ENCODE measurements around the gene PNMT.
A peak's percentile ranks its signal among the peaks of the same experiment; 100 is the strongest.

The PNMT gene, protein sequence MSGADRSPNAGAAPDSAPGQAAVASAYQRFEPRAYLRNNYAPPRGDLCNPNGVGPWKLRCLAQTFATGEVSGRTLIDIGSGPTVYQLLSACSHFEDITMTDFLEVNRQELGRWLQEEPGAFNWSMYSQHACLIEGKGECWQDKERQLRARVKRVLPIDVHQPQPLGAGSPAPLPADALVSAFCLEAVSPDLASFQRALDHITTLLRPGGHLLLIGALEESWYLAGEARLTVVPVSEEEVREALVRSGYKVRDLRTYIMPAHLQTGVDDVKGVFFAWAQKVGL

GRCh38 chr17:39667945-39668924 is at the start of gene PNMT:
Gene PNMT (plus strand): TSS chr17:39668453. CDS start chr17:39668476, 23 bp downstream.
- H3K27me3 Mint-ChIP-seq: peaks cover 12% of the 10 kb centered on the region
- peaks cover 11% of the 10 kb centered on the region for H3K4me1 Mint-ChIP-seq (ENCODE audit: low read depth)
- no peaks in the 10 kb centered on the region for H3K9me3 Mint-ChIP-seq
- H3K36me3 Mint-ChIP-seq (ENCODE audit: low read depth): no peaks in the 10 kb centered on the region
- H3K27ac Mint-ChIP-seq: no peak within 1 kb of the TSS
- H3K4me3 Mint-ChIP-seq: peak within 1 kb of the TSS; percentile 69

GRCh38 chr17:39618956-39619785 is 49.1 kb upstream of the PNMT start:
- no peaks in the 10 kb centered on the region for H3K9me3 Mint-ChIP-seq
- H3K27ac Mint-ChIP-seq: no peak overlapping the region
- H3K27me3 Mint-ChIP-seq: peaks cover 13% of the 10 kb centered on the region
- H3K4me3 Mint-ChIP-seq: no peak overlapping the region
- no peaks in the 10 kb centered on the region for H3K36me3 Mint-ChIP-seq (ENCODE audit: low read depth)
- H3K4me1 Mint-ChIP-seq (ENCODE audit: low read depth): peaks cover 23% of the 10 kb centered on the region

- Mint-ChIP-seq H3K27me3 (peaks cover 13% of the 10 kb centered on the region), H3K36me3 (ENCODE audit: low read depth) (no peaks in the 10 kb centered on the region), H3K9me3 (no peaks in the 10 kb centered on the region), H3K4me1 (ENCODE audit: low read depth) (peaks cover 23% of the 10 kb centered on the region), H3K4me3 (no peak overlapping the region), H3K27ac (no peak overlapping the region)
Measured at GRCh38 chr17:39619786-39620101, 48.5 kb upstream of the PNMT start.

DNA sequence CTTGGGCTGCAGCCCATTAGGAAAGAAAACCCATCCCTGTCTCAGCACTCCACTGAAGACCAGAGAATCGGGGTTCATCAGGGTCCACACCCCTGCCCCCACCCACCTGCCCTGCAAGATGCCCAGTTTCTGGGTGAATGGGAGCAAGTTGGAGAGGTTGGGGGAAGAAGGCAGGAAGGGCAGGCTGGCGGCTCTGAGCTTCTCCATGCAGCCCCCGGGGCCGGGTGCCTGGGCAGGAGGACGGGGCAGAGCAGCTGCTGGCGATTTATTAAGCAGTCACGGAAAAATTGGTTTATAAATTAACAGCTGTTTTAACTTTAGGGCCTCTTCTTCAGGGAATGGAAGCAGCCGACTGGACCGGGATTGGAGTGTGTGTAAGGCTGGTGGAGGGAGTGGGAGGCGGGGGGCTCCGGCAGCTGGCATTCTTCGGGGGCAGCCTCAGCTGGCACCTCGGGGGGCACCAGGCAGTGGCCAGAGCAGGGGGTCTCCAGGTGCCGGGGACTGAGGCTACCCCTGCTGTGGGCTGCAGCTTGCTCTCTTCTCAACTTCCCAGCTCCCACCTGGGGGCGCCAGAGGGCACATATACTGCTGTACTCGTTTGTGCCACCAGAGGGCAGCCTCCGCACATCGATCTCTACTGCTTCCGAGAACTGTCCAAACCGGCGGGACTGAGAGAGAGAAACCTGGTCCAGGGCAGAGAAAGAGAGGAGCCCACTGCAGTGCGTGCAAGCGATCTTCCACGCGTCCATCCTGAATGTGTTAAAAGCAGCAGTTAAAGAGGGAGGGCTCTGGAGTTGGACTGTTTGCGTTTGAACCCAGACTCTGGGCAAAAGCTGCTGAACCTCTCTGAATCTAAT is 46.5 kb upstream of the PNMT start:
- H3K27ac Mint-ChIP-seq: peak overlapping the region; percentile 93
- H3K27me3 Mint-ChIP-seq: peaks cover 22% of the 10 kb centered on the region
- peak overlapping the region; percentile 77 for H3K4me3 Mint-ChIP-seq
- no peaks in the 10 kb centered on the region for H3K36me3 Mint-ChIP-seq (ENCODE audit: low read depth)
- H3K4me1 Mint-ChIP-seq (ENCODE audit: low read depth): peaks cover 29% of the 10 kb centered on the region
- H3K9me3 Mint-ChIP-seq: no peaks in the 10 kb centered on the region

GRCh38 chr17:39622380-39623006 is 45.8 kb upstream of the PNMT start:
- H3K27ac Mint-ChIP-seq: peak overlapping the region; percentile 93
- peaks cover 24% of the 10 kb centered on the region for H3K27me3 Mint-ChIP-seq
- peak overlapping the region; percentile 77 for H3K4me3 Mint-ChIP-seq

DNA sequence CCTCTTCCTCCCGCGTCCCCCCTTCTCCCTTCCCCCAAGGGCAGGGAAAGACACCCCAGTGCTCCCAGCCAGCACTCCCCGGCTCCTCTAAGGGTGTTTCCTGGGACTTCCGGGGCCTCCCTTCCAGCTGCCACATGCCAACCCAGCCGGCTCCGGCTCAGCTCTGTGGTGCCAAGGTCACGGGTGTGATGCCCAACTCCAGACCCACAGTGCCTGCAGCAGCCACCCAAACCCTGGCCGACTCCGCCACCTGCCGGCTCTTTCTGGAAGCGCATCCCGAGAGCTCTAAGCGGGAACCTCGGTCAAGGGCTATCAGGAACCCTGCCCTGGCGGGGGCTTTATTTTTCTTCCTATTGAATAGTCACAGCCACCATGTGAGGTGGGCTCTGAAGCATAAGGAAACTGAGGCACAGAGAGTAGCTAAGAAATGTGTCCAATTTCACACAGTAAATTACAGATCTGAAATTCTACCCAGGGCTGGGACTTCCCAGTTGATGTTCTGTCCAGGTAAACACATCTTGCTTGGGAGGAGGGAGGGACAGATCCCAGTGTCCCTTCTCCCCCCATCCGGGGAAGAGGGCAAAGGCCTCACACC is 44.8 kb upstream of the PNMT start:
- Mint-ChIP-seq H3K9me3 (no peaks in the 10 kb centered on the region), H3K4me1 (ENCODE audit: low read depth) (peaks cover 29% of the 10 kb centered on the region), H3K36me3 (ENCODE audit: low read depth) (no peaks in the 10 kb centered on the region), H3K4me3 (no peak overlapping the region), H3K27ac (no peak overlapping the region), H3K27me3 (peaks cover 30% of the 10 kb centered on the region)

More at GRCh38 chr17:39622380-39623006, 45.8 kb upstream of the PNMT start:
- peaks cover 32% of the 10 kb centered on the region for H3K4me1 Mint-ChIP-seq (ENCODE audit: low read depth)
- no peaks in the 10 kb centered on the region for H3K9me3 Mint-ChIP-seq
- H3K36me3 Mint-ChIP-seq (ENCODE audit: low read depth): no peaks in the 10 kb centered on the region

- no peak overlapping the region for H3K4me3 Mint-ChIP-seq
- no peak overlapping the region for H3K27ac Mint-ChIP-seq
- H3K9me3 Mint-ChIP-seq: no peaks in the 10 kb centered on the region
- H3K36me3 Mint-ChIP-seq (ENCODE audit: low read depth): no peaks in the 10 kb centered on the region
- peaks cover 29% of the 10 kb centered on the region for H3K4me1 Mint-ChIP-seq (ENCODE audit: low read depth)
- peaks cover 33% of the 10 kb centered on the region for H3K27me3 Mint-ChIP-seq
Measured at GRCh38 chr17:39624313-39624712, 43.9 kb upstream of the PNMT start.

GRCh38 chr17:39625198-39625785 is 43.0 kb upstream of the PNMT start:
- Mint-ChIP-seq H3K36me3 (ENCODE audit: low read depth) (no peaks in the 10 kb centered on the region), H3K4me1 (ENCODE audit: low read depth) (peaks cover 29% of the 10 kb centered on the region), H3K4me3 (no peak overlapping the region), H3K9me3 (no peaks in the 10 kb centered on the region), H3K27ac (no peak overlapping the region), H3K27me3 (peaks cover 35% of the 10 kb centered on the region)

- no peak within 1 kb of the TSS for H3K27ac Mint-ChIP-seq
- no peaks in the 10 kb centered on the region for H3K9me3 Mint-ChIP-seq
- peaks cover 29% of the 10 kb centered on the region for H3K4me1 Mint-ChIP-seq (ENCODE audit: low read depth)
- no peaks in the 10 kb centered on the region for H3K36me3 Mint-ChIP-seq (ENCODE audit: low read depth)
- H3K27me3 Mint-ChIP-seq: peaks cover 43% of the 10 kb centered on the region
- H3K4me3 Mint-ChIP-seq: peak within 1 kb of the TSS; percentile 57
Measured at GRCh38 chr17:39626171-39627046, 41.8 kb upstream of the PNMT start, which contains the start of gene PPP1R1B. Gene PPP1R1B (plus strand): TSS chr17:39626952. CDS start chr17:39627393, 441 bp downstream.

- Mint-ChIP-seq H3K27ac (no peak overlapping the region), H3K4me1 (ENCODE audit: low read depth) (peaks cover 26% of the 10 kb centered on the region), H3K27me3 (peaks cover 49% of the 10 kb centered on the region), H3K9me3 (no peaks in the 10 kb centered on the region), H3K36me3 (ENCODE audit: low read depth) (no peaks in the 10 kb centered on the region), H3K4me3 (no peak overlapping the region)
Measured at GRCh38 chr17:39627047-39627711, 41.1 kb upstream of the PNMT start.

GRCh38 chr17:39627712-39628516 is 40.3 kb upstream of the PNMT start:
- Mint-ChIP-seq H3K9me3 (no peaks in the 10 kb centered on the region), H3K27ac (no peak overlapping the region), H3K27me3 (peaks cover 49% of the 10 kb centered on the region), H3K4me3 (no peak overlapping the region), H3K36me3 (ENCODE audit: low read depth) (no peaks in the 10 kb centered on the region), H3K4me1 (ENCODE audit: low read depth) (peaks cover 20% of the 10 kb centered on the region)
